ENCODE measurements around the gene ARHGAP32.
"Not testable (repeated sequence)": the region's sequence is repeated elsewhere in the genome, so short reads cannot be mapped to it uniquely, and the experiment has no call there.

Gene ARHGAP32

DNA sequence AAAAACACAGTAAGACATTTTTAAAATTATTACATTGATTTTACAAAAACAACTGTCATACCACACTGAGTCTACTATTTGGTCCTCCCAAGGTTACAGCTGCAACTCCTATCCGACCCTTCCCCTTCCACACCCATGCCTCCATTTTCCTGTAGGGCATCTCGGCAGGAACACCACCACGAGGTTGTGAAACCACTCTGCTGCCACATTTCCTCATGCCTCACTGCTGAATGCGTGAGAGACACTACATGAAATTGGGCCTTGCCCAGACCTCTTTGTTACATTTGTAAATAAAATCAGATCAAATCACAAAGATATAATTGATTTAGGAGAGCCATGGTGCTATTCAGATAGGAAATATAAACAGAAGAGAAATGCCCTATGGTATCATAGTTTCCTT, 2.0 kb downstream of the ARHGAP32 start:
- Histone ChIP-seq H3K4me2 (no peak overlapping the region), H4K20me1 (ENCODE audit: insufficient read depth) (no peaks in the 10 kb centered on the region), H2AFZ (ENCODE audit: low read depth) (no peak overlapping the region), H3K27me3 (ENCODE audit: insufficient read depth, low read depth) (no peaks in the 10 kb centered on the region), H3K9ac (no peak overlapping the region), H3K4me3 (IDR thresholded peaks at IDR 0.05; ENCODE audit: insufficient read depth, low read depth, low read length) (no peak overlapping the region), H3K4me1 (ENCODE audit: low read depth, poor library complexity, severe bottlenecking) (no peaks in the 10 kb centered on the region), H3K36me3 (ENCODE audit: insufficient read depth) (no peaks in the 10 kb centered on the region), H3K79me2 (ENCODE audit: insufficient read depth, low read depth) (no peaks in the 10 kb centered on the region), H3K27ac (no peak overlapping the region)
- TF ChIP-seq, protein P1, sequence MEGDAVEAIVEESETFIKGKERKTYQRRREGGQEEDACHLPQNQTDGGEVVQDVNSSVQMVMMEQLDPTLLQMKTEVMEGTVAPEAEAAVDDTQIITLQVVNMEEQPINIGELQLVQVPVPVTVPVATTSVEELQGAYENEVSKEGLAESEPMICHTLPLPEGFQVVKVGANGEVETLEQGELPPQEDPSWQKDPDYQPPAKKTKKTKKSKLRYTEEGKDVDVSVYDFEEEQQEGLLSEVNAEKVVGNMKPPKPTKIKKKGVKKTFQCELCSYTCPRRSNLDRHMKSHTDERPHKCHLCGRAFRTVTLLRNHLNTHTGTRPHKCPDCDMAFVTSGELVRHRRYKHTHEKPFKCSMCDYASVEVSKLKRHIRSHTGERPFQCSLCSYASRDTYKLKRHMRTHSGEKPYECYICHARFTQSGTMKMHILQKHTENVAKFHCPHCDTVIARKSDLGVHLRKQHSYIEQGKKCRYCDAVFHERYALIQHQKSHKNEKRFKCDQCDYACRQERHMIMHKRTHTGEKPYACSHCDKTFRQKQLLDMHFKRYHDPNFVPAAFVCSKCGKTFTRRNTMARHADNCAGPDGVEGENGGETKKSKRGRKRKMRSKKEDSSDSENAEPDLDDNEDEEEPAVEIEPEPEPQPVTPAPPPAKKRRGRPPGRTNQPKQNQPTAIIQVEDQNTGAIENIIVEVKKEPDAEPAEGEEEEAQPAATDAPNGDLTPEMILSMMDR (conservative IDR thresholded peaks at IDR 0.05; ENCODE audit: low read depth, low read length) = no peak

DNA sequence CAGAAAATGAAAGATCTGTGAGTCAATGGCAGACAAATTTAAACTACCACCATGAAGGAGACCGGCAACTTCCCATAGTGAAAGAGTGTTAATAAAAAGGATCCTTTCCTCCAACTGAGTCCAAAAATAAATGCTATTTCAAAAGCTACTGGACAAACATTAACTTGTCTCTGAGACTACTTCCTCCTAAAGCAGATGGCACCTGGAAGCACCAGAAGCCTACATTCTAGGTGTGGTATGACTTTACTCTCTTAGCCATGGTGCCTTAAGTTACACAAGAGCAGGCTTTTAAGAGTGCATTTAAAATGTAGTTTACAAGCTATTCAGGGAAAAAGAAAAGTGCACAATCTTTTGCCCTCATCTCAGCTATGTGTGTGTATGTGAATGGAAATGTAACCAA, 2.5 kb downstream of the ARHGAP32 start:
- no peak overlapping the region for H3K4me2 ChIP-seq
- H3K36me3 ChIP-seq (ENCODE audit: insufficient read depth) = no peaks in the 10 kb centered on the region
- H3K79me2 ChIP-seq (ENCODE audit: insufficient read depth, low read depth) = no peaks in the 10 kb centered on the region
- TF ChIP-seq, protein P1 (conservative IDR thresholded peaks at IDR 0.05; ENCODE audit: low read depth, low read length) = no peak
- no peaks in the 10 kb centered on the region for H4K20me1 ChIP-seq (ENCODE audit: insufficient read depth)
- H3K9ac ChIP-seq = no peak overlapping the region
- no peak overlapping the region for H3K4me3 ChIP-seq (IDR thresholded peaks at IDR 0.05; ENCODE audit: insufficient read depth, low read depth, low read length)
- H3K27me3 ChIP-seq (ENCODE audit: insufficient read depth, low read depth) = no peaks in the 10 kb centered on the region
- no peak overlapping the region for H3K27ac ChIP-seq
- H2AFZ ChIP-seq (ENCODE audit: low read depth) = no peak overlapping the region
- H3K4me1 ChIP-seq (ENCODE audit: low read depth, poor library complexity, severe bottlenecking) = no peaks in the 10 kb centered on the region

DNA sequence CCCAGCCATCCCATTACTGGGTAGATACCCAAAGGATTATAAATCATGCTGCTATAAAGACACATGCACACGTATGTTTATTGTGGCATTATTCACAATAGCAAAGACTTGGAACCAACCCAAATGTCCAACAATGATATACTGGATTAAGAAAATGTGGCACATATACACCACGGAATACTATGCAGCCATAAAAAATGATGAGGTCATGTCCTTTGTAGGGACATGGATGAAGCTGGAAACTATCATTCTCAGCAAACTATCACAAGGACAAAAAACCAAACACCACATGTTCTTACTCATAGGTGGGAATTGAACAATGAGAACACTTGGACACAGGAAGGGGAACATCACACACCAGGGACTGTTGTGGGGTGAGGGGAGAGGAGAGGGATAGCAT, 7.0 kb downstream of the ARHGAP32 start:
- not testable (repeated sequence) for H2AFZ ChIP-seq (ENCODE audit: low read depth); H3K36me3 ChIP-seq (ENCODE audit: insufficient read depth); H3K9ac ChIP-seq; H3K79me2 ChIP-seq (ENCODE audit: insufficient read depth, low read depth); H4K20me1 ChIP-seq (ENCODE audit: insufficient read depth); H3K4me2 ChIP-seq; H3K4me1 ChIP-seq (ENCODE audit: low read depth, poor library complexity, severe bottlenecking); H3K27me3 ChIP-seq (ENCODE audit: insufficient read depth, low read depth); H3K4me3 ChIP-seq (IDR thresholded peaks at IDR 0.05; ENCODE audit: insufficient read depth, low read depth, low read length); H3K27ac ChIP-seq

DNA sequence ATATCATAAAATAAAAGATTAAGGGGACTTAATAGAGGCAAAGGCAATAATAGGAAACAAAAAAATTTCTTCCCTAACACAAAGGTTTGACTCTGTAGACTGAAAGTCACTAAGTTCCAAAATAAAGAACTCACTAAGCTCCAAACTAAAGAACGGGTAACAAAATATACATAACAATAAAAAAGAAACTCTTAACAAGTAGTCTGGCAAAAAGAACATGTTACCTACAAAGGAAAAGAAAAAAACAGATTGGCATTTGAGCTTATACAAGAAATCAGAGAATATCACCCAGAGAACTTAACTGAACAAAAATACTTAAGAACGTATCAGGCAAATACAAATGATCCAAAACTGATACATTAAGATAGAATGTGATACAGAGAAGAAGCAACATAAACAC, 7.5 kb downstream of the ARHGAP32 start:
- H3K27ac ChIP-seq = no peak overlapping the region
- no peak overlapping the region for H3K4me2 ChIP-seq
- H3K36me3 ChIP-seq (ENCODE audit: insufficient read depth) = no peaks in the 10 kb centered on the region
- H2AFZ ChIP-seq (ENCODE audit: low read depth) = no peak overlapping the region
- H3K9ac ChIP-seq = no peak overlapping the region
- no peaks in the 10 kb centered on the region for H4K20me1 ChIP-seq (ENCODE audit: insufficient read depth)
- TF ChIP-seq, protein P1 (conservative IDR thresholded peaks at IDR 0.05; ENCODE audit: low read depth, low read length) = no peak
- H3K27me3 ChIP-seq (ENCODE audit: insufficient read depth, low read depth) = no peaks in the 10 kb centered on the region
- H3K4me3 ChIP-seq (IDR thresholded peaks at IDR 0.05; ENCODE audit: insufficient read depth, low read depth, low read length) = no peak overlapping the region
- H3K79me2 ChIP-seq (ENCODE audit: insufficient read depth, low read depth) = no peaks in the 10 kb centered on the region
- H3K4me1 ChIP-seq (ENCODE audit: low read depth, poor library complexity, severe bottlenecking) = no peaks in the 10 kb centered on the region

DNA sequence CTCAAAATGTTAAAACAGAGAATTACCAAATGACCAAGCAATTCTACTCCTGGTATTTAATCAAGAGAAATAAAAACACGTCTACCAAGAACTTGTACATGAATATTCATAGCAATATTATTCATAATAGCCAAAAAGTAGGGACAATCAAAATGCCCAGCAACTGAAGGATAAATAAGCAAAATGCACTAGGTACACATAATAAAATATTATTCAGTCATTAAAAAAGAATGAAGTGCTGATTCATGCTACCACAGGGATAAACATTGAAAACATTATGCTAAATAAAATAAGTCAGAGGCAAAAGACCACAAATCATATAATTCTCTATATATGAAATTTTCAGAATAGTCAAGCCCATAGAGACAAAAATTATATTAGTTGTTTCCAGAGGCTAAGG, 24.8 kb downstream of the ARHGAP32 start:
- H4K20me1 ChIP-seq (ENCODE audit: insufficient read depth) = no peaks in the 10 kb centered on the region
- H3K4me2 ChIP-seq = no peak overlapping the region
- H3K4me3 ChIP-seq (IDR thresholded peaks at IDR 0.05; ENCODE audit: insufficient read depth, low read depth, low read length) = no peak overlapping the region
- H3K27ac ChIP-seq = no peak overlapping the region
- H3K9ac ChIP-seq = no peak overlapping the region
- TF ChIP-seq, protein P1 (conservative IDR thresholded peaks at IDR 0.05; ENCODE audit: low read depth, low read length) = no peak
- H3K27me3 ChIP-seq (ENCODE audit: insufficient read depth, low read depth) = no peaks in the 10 kb centered on the region
- no peaks in the 10 kb centered on the region for H3K36me3 ChIP-seq (ENCODE audit: insufficient read depth)
- no peaks in the 10 kb centered on the region for H3K4me1 ChIP-seq (ENCODE audit: low read depth, poor library complexity, severe bottlenecking)
- H2AFZ ChIP-seq (ENCODE audit: low read depth) = no peak overlapping the region
- no peaks in the 10 kb centered on the region for H3K79me2 ChIP-seq (ENCODE audit: insufficient read depth, low read depth)

Measured in KMS-11 (cell line).